Measurements from ENCODE around the gene IVL. TPM values are rescaled to one million over a fixed set of nuclear protein-coding genes. Genes with fewer than 3 reads are reported as not detected.
A peak's percentile ranks its signal among the peaks of the same experiment; 100 is the strongest.

Gene IVL
- total RNA-seq, 2 experiments from 2014 or later = not detected

GRCh38 chr1:152904688-152905440 lies 3.5 kb upstream of the IVL start:
- CTCF ChIA-PET = no interaction called here
- Mint-ChIP-seq H3K4me1 (no peaks in the 10 kb centered on the region), H3K36me3 (no peaks in the 10 kb centered on the region), H3K9me3 (ENCODE audit: low read depth) (no peaks in the 10 kb centered on the region), H3K4me3 (no peak overlapping the region), H3K27ac (no peak overlapping the region), H3K27me3 (peaks cover 13% of the 10 kb centered on the region)
- DNase-seq (no peak), ATAC-seq (no peak)

- H3K4me1 Mint-ChIP-seq = no peaks in the 10 kb centered on the region
- no peaks in the 10 kb centered on the region for H3K9me3 Mint-ChIP-seq (ENCODE audit: low read depth)
- peaks cover 11% of the 10 kb centered on the region for H3K27me3 Mint-ChIP-seq
- H3K36me3 Mint-ChIP-seq = no peaks in the 10 kb centered on the region
- ATAC-seq = no peak
- no peak for DNase-seq
- no peak overlapping the region for H3K27ac Mint-ChIP-seq
- CTCF ChIA-PET = no interaction called here
- H3K4me3 Mint-ChIP-seq = no peak overlapping the region
These were observed 2.3 kb upstream of the IVL start for GRCh38 chr1:152906023-152906565.

- Mint-ChIP-seq H3K4me3 (no peak overlapping the region), H3K4me1 (no peaks in the 10 kb centered on the region), H3K27me3 (peaks cover 16% of the 10 kb centered on the region), H3K36me3 (no peaks in the 10 kb centered on the region), H3K9me3 (ENCODE audit: low read depth) (no peaks in the 10 kb centered on the region), H3K27ac (no peak overlapping the region)
- no peak for DNase-seq
- CTCF ChIA-PET = no interaction called here
- no peak for ATAC-seq
These were observed 860 bp downstream of the IVL start for GRCh38 chr1:152909206-152909605.

GRCh38 chr1:152912471-152912870 lies 4.1 kb downstream of the IVL start:
- Mint-ChIP-seq H3K36me3 (no peaks in the 10 kb centered on the region), H3K27me3 (peaks cover 21% of the 10 kb centered on the region), H3K9me3 (ENCODE audit: low read depth) (no peaks in the 10 kb centered on the region), H3K4me1 (no peaks in the 10 kb centered on the region), H3K4me3 (no peak overlapping the region), H3K27ac (no peak overlapping the region)
- no peak for ATAC-seq
- CTCF ChIA-PET = no interaction called here
- no peak for DNase-seq

GRCh38 chr1:152912900-152913299 lies 4.6 kb downstream of the IVL start:
- CTCF ChIA-PET = no interaction called here
- no peak for ATAC-seq
- H3K27ac Mint-ChIP-seq = no peak overlapping the region
- no peak overlapping the region for H3K4me3 Mint-ChIP-seq
- no peaks in the 10 kb centered on the region for H3K36me3 Mint-ChIP-seq
- no peaks in the 10 kb centered on the region for H3K4me1 Mint-ChIP-seq
- DNase-seq = no peak
- H3K9me3 Mint-ChIP-seq (ENCODE audit: low read depth) = no peaks in the 10 kb centered on the region
- peaks cover 21% of the 10 kb centered on the region for H3K27me3 Mint-ChIP-seq

- Mint-ChIP-seq H3K36me3 (no peaks in the 10 kb centered on the region), H3K27me3 (peaks cover 15% of the 10 kb centered on the region), H3K9me3 (ENCODE audit: low read depth) (no peaks in the 10 kb centered on the region), H3K27ac (no peak overlapping the region), H3K4me1 (no peaks in the 10 kb centered on the region), H3K4me3 (no peak overlapping the region)
- CTCF ChIA-PET = no interaction called here
- DNase-seq = no peak
- no peak for ATAC-seq
These were observed 9.4 kb downstream of the IVL start for GRCh38 chr1:152917794-152918193.

GRCh38 chr1:152919071-152919470 lies 10.7 kb downstream of the IVL start:
- ATAC-seq (no peak), DNase-seq (no peak)
- Mint-ChIP-seq H3K36me3 (no peaks in the 10 kb centered on the region), H3K27ac (no peak overlapping the region), H3K4me3 (no peak overlapping the region), H3K27me3 (peaks cover 14% of the 10 kb centered on the region), H3K9me3 (ENCODE audit: low read depth) (no peaks in the 10 kb centered on the region), H3K4me1 (no peaks in the 10 kb centered on the region)
- CTCF ChIA-PET = no interaction called here

GRCh38 chr1:152924191-152924590 lies 15.8 kb downstream of the IVL start:
- Mint-ChIP-seq H3K4me3 (no peak overlapping the region), H3K27ac (no peak overlapping the region), H3K9me3 (ENCODE audit: low read depth) (no peaks in the 10 kb centered on the region), H3K27me3 (peaks cover 3% of the 10 kb centered on the region), H3K4me1 (no peaks in the 10 kb centered on the region), H3K36me3 (no peaks in the 10 kb centered on the region)
- DNase-seq (no peak), ATAC-seq (no peak)
- CTCF ChIA-PET = no interaction called here

GRCh38 chr1:152926091-152926490 lies 17.7 kb downstream of the IVL start:
- Mint-ChIP-seq H3K4me1 (no peaks in the 10 kb centered on the region), H3K27me3 (peaks cover 11% of the 10 kb centered on the region), H3K9me3 (ENCODE audit: low read depth) (no peaks in the 10 kb centered on the region), H3K36me3 (no peaks in the 10 kb centered on the region), H3K4me3 (no peak overlapping the region), H3K27ac (no peak overlapping the region)
- DNase-seq (no peak), ATAC-seq (no peak)
- CTCF ChIA-PET = interaction anchor here (1.1 to 1.8 kb wide), 3 partner anchors 50 to 272 kb away, joined by 3 to 4 read pairs (median 4); no protein-coding TSS in a partner anchor

GRCh38 chr1:152928671-152929070 lies 20.3 kb downstream of the IVL start:
- Mint-ChIP-seq H3K36me3 (no peaks in the 10 kb centered on the region), H3K27ac (no peak overlapping the region), H3K27me3 (peaks cover 20% of the 10 kb centered on the region), H3K4me3 (no peak overlapping the region), H3K9me3 (ENCODE audit: low read depth) (no peaks in the 10 kb centered on the region), H3K4me1 (no peaks in the 10 kb centered on the region)
- DNase-seq = no peak
- CTCF ChIA-PET = no interaction called here
- no peak for ATAC-seq

GRCh38 chr1:152932170-152932811 lies 23.9 kb downstream of the IVL start:
- Mint-ChIP-seq H3K4me3 (no peak overlapping the region), H3K27me3 (peaks cover 20% of the 10 kb centered on the region)
- ATAC-seq = no peak

GRCh38 chr1:152933196-152933595 lies 24.9 kb downstream of the IVL start:
- Mint-ChIP-seq H3K36me3 (no peaks in the 10 kb centered on the region), H3K27ac (no peak overlapping the region), H3K4me3 (no peak overlapping the region), H3K9me3 (ENCODE audit: low read depth) (no peaks in the 10 kb centered on the region), H3K27me3 (peaks cover 20% of the 10 kb centered on the region), H3K4me1 (no peaks in the 10 kb centered on the region)
- DNase-seq = no peak
- ATAC-seq = no peak
- CTCF ChIA-PET = no interaction called here

More at GRCh38 chr1:152932170-152932811, 23.9 kb downstream of the IVL start:
- CTCF ChIA-PET = no interaction called here
- H3K36me3 Mint-ChIP-seq = no peaks in the 10 kb centered on the region
- no peak overlapping the region for H3K27ac Mint-ChIP-seq
- H3K4me1 Mint-ChIP-seq = no peaks in the 10 kb centered on the region
- peak; percentile 30 for DNase-seq
- no peaks in the 10 kb centered on the region for H3K9me3 Mint-ChIP-seq (ENCODE audit: low read depth)

- no peaks in the 10 kb centered on the region for H3K36me3 Mint-ChIP-seq
- no peaks in the 10 kb centered on the region for H3K27me3 Mint-ChIP-seq
- no peaks in the 10 kb centered on the region for H3K9me3 Mint-ChIP-seq (ENCODE audit: low read depth)
- ATAC-seq = no peak
- H3K4me3 Mint-ChIP-seq = no peak overlapping the region
- no peaks in the 10 kb centered on the region for H3K4me1 Mint-ChIP-seq
- H3K27ac Mint-ChIP-seq = no peak overlapping the region
- DNase-seq = no peak
- CTCF ChIA-PET = no interaction called here
These were observed 32.3 kb downstream of the IVL start for GRCh38 chr1:152940614-152941013.

GRCh38 chr1:152941037-152941711 lies 32.8 kb downstream of the IVL start:
- Mint-ChIP-seq H3K4me1 (no peaks in the 10 kb centered on the region), H3K4me3 (no peak overlapping the region), H3K27ac (no peak overlapping the region), H3K9me3 (ENCODE audit: low read depth) (no peaks in the 10 kb centered on the region), H3K36me3 (no peaks in the 10 kb centered on the region), H3K27me3 (no peaks in the 10 kb centered on the region)
- ATAC-seq = no peak
- CTCF ChIA-PET = no interaction called here
- no peak for DNase-seq
